Right lobe of liver (tissue), 6 donors: ENCODE results near the gene ALDH3B1. TPM values are rescaled to one million over a fixed set of nuclear protein-coding genes. Genes with fewer than 3 reads are reported as not detected.

Experiments used
- ATAC-seq, 4 donors: fragments of 200-7000 bp; cut with Tn5 transposase; one replicate each; pipeline ENCODE4 v1.9.1; 2020; ENCODE audit warnings: mild to moderate bottlenecking in 4 of 4, moderate library complexity in 4 of 4
- DNase-seq, 3 donors: peaks; one replicate each; pipeline ENCODE4 v3.0.0-alpha.2; 2020
- H3K27ac ChIP-seq, 3 donors: fragments of 200-600 bp; one replicate each; pipeline ENCODE4 v1.8.0; 2022
- H3K27me3 ChIP-seq, 2 donors: fragments of 200-600 bp; one replicate each; pipeline ENCODE4 v1.8.0; 2022
- H3K36me3 ChIP-seq, 4 donors: fragments of 200-600 bp; sonication (generic) in 1 of 4; one replicate each; pipeline versions ENCODE4 v1.5.1 to v1.8.0; 2017 to 2022; ENCODE audit warnings: control low read depth in 1 of 4
- H3K4me1 ChIP-seq, 4 donors: fragments of 200-600 bp; sonication (generic) in 1 of 4; one replicate each; pipeline versions ENCODE4 v1.5.1 to v1.8.0; 2017 to 2022; ENCODE audit warnings: control low read depth in 1 of 4
- H3K4me3 ChIP-seq, 3 donors: fragments of 200-600 bp; one replicate each; pipeline ENCODE4 v1.8.0; 2022
- H3K9me3 ChIP-seq, 4 donors: fragments of 200-600 bp; sonication (generic) in 1 of 4; one replicate each; pipeline versions ENCODE4 v1.5.1 to v1.8.0; 2017 to 2022; ENCODE audit warnings: control low read depth in 1 of 4
- CTCF ChIP-seq, 4 donors: fragments of 200-600 bp in 3 of 4; fragments of 450-650 bp in 1 of 4; IDR thresholded peaks; one replicate each; pipeline versions ENCODE4 v1.5.1 to v1.8.0; 2016 to 2022; ENCODE audit warnings: antibody characterized with exemption in 4 of 4, mild to moderate bottlenecking in 2 of 4
- POLR2A ChIP-seq: fragments of 450-650 bp; IDR thresholded peaks from one replicate; pipeline ENCODE4 v1.6.1; 2017; ENCODE audit warnings: antibody characterized with exemption, mild to moderate bottlenecking
- WGBS: methylation state at CpG from one replicate; pipeline ENCODE4 v1.1.6; 2018; ENCODE audit warnings: low coverage, low lambda C conversion rate; ENCODE audit not compliant: insufficient coverage; ENCODE audit errors: missing lambda C conversion rate; 5-methylcytosine and 5-hydroxymethylcytosine counted together
- intact Hi-C, 2 donors: fragments of 100-400 bp; cut with DNase I; formaldehyde crosslinking; loops; one replicate each; pipeline versions ENCODE4 v1.11.2 to v1.14.1; 2022
- total RNA-seq, 6 experiments: library from RNA; depleted of rRNA in 2 of 6; stranded (reverse); fragments of >200 nt in 2 of 6; fragmentation: NEBNext Ultra II Directional in 3 of 6; extraction: Animal tissue kit (Norgen Biotek cat#: 25700) in 3 of 6; gene quantifications; one replicate each; pipeline versions ENCODE4 v1.1.0 to v1.2.4, GENCODE V29; 2016 to 2023
- donor health status: DM: no; HTN: yes; CAD: no.
- donor health status: DM: no; HTN: no; CAD: no.
- donor health status: DM: no; HTN: no; CAD: no.
- donor health status: DM: no; HTN: yes; CAD: no.
- donor health status: DM: no; HTN: yes; CAD: no.

ALDH3B1 gene
- total RNA-seq, 6 experiments from 2014 or later: 2.3 to 7.4 (median 4.4) TPM

- WGBS: 17% methylated on average over 3 of the region's 10 CpGs
- Histone ChIP-seq H3K4me1 (peaks cover 0 to 37% (median 17%) of the 10 kb centered on the region in 4 donors), H3K27me3 (no peaks in the 10 kb centered on the region), H3K36me3 (peaks cover 0 to 8% (median 3%) of the 10 kb centered on the region in 4 donors), H3K27ac (peak overlapping the region; percentile 69 to 81 (median 78)), H3K4me3 (peak overlapping the region; percentile 65 to 92 (median 82)), H3K9me3 (no peaks in the 10 kb centered on the region)
- DNase-seq (no peak), ATAC-seq (peak in 3 of 4 donors; percentile 1 to 8 (median 2))
- intact Hi-C loops: no loop called here
- TF ChIP-seq CTCF (IDR thresholded peaks at IDR 0.05): no peak
- no peak for TF ChIP-seq POLR2A
Measured at GRCh38 chr11:68031144-68031464, 21.0 kb downstream of the ALDH3B1 start.

DNA sequence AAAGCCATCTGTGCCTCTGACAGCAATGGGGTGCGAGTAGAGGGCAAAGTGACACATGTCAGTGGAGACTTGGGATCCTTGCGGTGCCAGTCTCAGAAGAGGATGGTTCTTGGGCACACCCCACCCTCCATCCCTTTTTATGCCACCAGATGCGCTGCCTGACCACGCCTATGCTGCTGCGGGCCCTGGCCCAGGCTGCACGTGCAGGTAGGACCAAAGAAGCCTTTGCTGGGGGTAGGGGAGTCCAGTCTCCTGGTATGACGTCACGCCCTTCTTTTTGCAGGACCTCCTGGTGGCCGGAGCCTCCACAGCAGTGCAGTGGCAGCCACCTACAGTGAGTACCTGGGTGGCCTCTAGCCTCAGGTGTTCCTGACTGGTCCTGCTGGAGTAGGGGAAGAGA is 21.9 kb downstream of the ALDH3B1 start:
- DNase-seq (no peak), ATAC-seq (no peak)
- no peaks in the 10 kb centered on the region for H3K9me3 ChIP-seq
- H3K36me3 ChIP-seq: peaks cover 0 to 8% (median 3%) of the 10 kb centered on the region in 4 donors
- H3K27ac ChIP-seq: peak overlapping the region in 1 of 3 donors; percentile 69
- TF ChIP-seq POLR2A (no peak), CTCF (IDR thresholded peaks at IDR 0.05) (no peak)
- no peak overlapping the region for H3K4me3 ChIP-seq
- peaks cover 0 to 46% (median 19%) of the 10 kb centered on the region in 4 donors for H3K4me1 ChIP-seq
- H3K27me3 ChIP-seq: no peaks in the 10 kb centered on the region
- WGBS: 80% methylated on average over 1 of the region's 9 CpGs
- intact Hi-C loops: no loop called here

- peak overlapping the region; percentile 33 to 67 (median 59) for H3K27ac ChIP-seq
- intact Hi-C loops: no loop called here
- DNase-seq: no peak
Measured at GRCh38 chr11:68032997-68033707, 23.0 kb downstream of the ALDH3B1 start.

DNA sequence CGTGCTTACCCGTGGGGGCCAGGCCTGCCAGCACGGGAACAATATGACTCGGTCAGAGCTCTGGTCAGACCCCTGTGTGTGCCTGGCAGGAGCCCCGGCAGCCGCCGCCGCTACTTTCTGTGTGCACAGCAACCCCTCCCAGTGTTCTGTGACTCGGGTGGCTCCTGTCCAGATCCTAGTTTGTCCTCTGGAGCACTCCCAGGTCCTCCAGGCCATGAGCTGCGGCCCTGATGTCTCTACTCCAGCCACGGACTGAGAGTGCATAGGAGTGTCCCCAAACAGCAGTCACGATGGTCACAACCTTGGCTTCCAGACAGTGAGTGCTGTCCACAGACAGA is 23.6 kb downstream of the ALDH3B1 start:
- ATAC-seq (peak; percentile 15 to 49 (median 38)), DNase-seq (peak; percentile 74 to 92 (median 87))
- H3K4me1 ChIP-seq: peaks cover 0 to 62% (median 28%) of the 10 kb centered on the region in 4 donors

More at GRCh38 chr11:68032997-68033707, 23.0 kb downstream of the ALDH3B1 start:
- Histone ChIP-seq H3K27me3 (no peaks in the 10 kb centered on the region), H3K4me1 (peaks cover 0 to 57% (median 25%) of the 10 kb centered on the region in 4 donors), H3K9me3 (no peaks in the 10 kb centered on the region), H3K4me3 (peak overlapping the region in 1 of 3 donors; percentile 11), H3K36me3 (peaks cover 0 to 8% (median 3%) of the 10 kb centered on the region in 4 donors)
- no peak for TF ChIP-seq CTCF (IDR thresholded peaks at IDR 0.05)
- TF ChIP-seq POLR2A: no peak
- ATAC-seq: peak in 1 of 4 donors; percentile 0
- no CpG with 5 or more reads among the region's 29 CpGs for WGBS

More for the DNA sequence above, 23.6 kb downstream of the ALDH3B1 start:
- WGBS: no CpG with 5 or more reads among the region's 12 CpGs
- Histone ChIP-seq H3K9me3 (no peaks in the 10 kb centered on the region), H3K27ac (peak overlapping the region; percentile 33 to 67 (median 59)), H3K4me3 (peak overlapping the region in 1 of 3 donors; percentile 11), H3K27me3 (no peaks in the 10 kb centered on the region), H3K36me3 (peaks cover 0 to 8% (median 3%) of the 10 kb centered on the region in 4 donors)
- intact Hi-C loops: no loop called here
- TF ChIP-seq CTCF (IDR thresholded peaks at IDR 0.05): no peak
- no peak for TF ChIP-seq POLR2A
